ENCODE data around the gene ESPN. TPM values are rescaled to one million over a fixed set of nuclear protein-coding genes. Genes with fewer than 3 reads are reported as not detected.

ESPN gene
- total RNA-seq: under 1 TPM in 1 of 2 donors, not detected in 1; 0.47 TPM

GRCh38 chr1:6424619-6425593 lies at the start of gene ESPN:
ESPN (plus strand) TSS chr1:6424776; CDS start chr1:6424956, 180 bp downstream.
- no peaks in the 10 kb centered on the region for H3K9me3 ChIP-seq
- no peaks in the 10 kb centered on the region for H3K36me3 ChIP-seq
- DNase-seq (ENCODE audit: low spot score): no peak
- peaks cover 0 to 41% of the 10 kb centered on the region in 2 donors for H3K4me1 ChIP-seq
- H3K27ac ChIP-seq: no peak within 1 kb of the TSS
- peaks cover 34 to 38% of the 10 kb centered on the region in 2 donors for H3K27me3 ChIP-seq
- H3K4me3 ChIP-seq: peak within 1 kb of the TSS in 1 of 2 donors; percentile 32
- TF ChIP-seq CTCF (IDR thresholded peaks at IDR 0.05): no peak

GRCh38 chr1:6378096-6378746 lies 46.4 kb upstream of the ESPN start:
- TF ChIP-seq CTCF (IDR thresholded peaks at IDR 0.05): no peak
- DNase-seq (ENCODE audit: low spot score): no peak

GRCh38 chr1:6380037-6380436 lies 44.5 kb upstream of the ESPN start:
- no peak for DNase-seq (ENCODE audit: low spot score)
- TF ChIP-seq CTCF (IDR thresholded peaks at IDR 0.05): no peak
- Histone ChIP-seq H3K4me1 (peaks cover 0 to 5% of the 10 kb centered on the region in 2 donors), H3K27ac (no peak overlapping the region), H3K36me3 (no peaks in the 10 kb centered on the region), H3K4me3 (no peak overlapping the region), H3K27me3 (no peaks in the 10 kb centered on the region), H3K9me3 (no peaks in the 10 kb centered on the region)

More at GRCh38 chr1:6378096-6378746, 46.4 kb upstream of the ESPN start:
- Histone ChIP-seq H3K27me3 (no peaks in the 10 kb centered on the region), H3K4me3 (no peak overlapping the region), H3K9me3 (no peaks in the 10 kb centered on the region), H3K27ac (no peak overlapping the region), H3K4me1 (no peaks in the 10 kb centered on the region), H3K36me3 (no peaks in the 10 kb centered on the region)

GRCh38 chr1:6384135-6384534 lies 40.4 kb upstream of the ESPN start:
- no peaks in the 10 kb centered on the region for H3K27me3 ChIP-seq
- TF ChIP-seq CTCF (IDR thresholded peaks at IDR 0.05): no peak
- no peaks in the 10 kb centered on the region for H3K36me3 ChIP-seq
- no peak overlapping the region for H3K4me3 ChIP-seq
- no peak for DNase-seq (ENCODE audit: low spot score)
- H3K27ac ChIP-seq: no peak overlapping the region
- H3K9me3 ChIP-seq: no peaks in the 10 kb centered on the region
- peaks cover 0 to 19% of the 10 kb centered on the region in 2 donors for H3K4me1 ChIP-seq

- no peak for TF ChIP-seq CTCF (IDR thresholded peaks at IDR 0.05)
- no peak overlapping the region for H3K4me3 ChIP-seq
These were observed 39.6 kb upstream of the ESPN start for GRCh38 chr1:6384962-6385361.

More at GRCh38 chr1:6384962-6385361, 39.6 kb upstream of the ESPN start:
- DNase-seq (ENCODE audit: low spot score): no peak
- Histone ChIP-seq H3K36me3 (no peaks in the 10 kb centered on the region), H3K9me3 (no peaks in the 10 kb centered on the region), H3K27me3 (no peaks in the 10 kb centered on the region), H3K27ac (no peak overlapping the region), H3K4me1 (peaks cover 0 to 19% of the 10 kb centered on the region in 2 donors)
